NT2/D1 (cell line): ENCODE results near the gene POLR2J3.
"Not testable (repeated sequence)": the region's sequence is repeated elsewhere in the genome, so short reads cannot be mapped to it uniquely, and the experiment has no call there.

Experiments
- YY1 ChIP-seq: IDR thresholded peaks from 2 replicates; pipeline ENCODE4 v1.6.1; 2011; ENCODE audit not compliant: insufficient read length, insufficient read depth
- ZNF274 ChIP-seq: IDR thresholded peaks from 2 replicates; pipeline ENCODE4 v1.6.1; 2011; ENCODE audit warnings: mild to moderate bottlenecking, low read depth, low read length

- not testable (repeated sequence) for TF ChIP-seq YY1, ZNF274
Observed at GRCh38 chr7:102611675-102612325, 39.4 kb upstream of the POLR2J3 start.
